Stromal cell of bone marrow (primary cell): ENCODE measurements around the gene THAP12.
"Not testable (repeated sequence)": the region's sequence is repeated elsewhere in the genome, so short reads cannot be mapped to it uniquely, and the experiment has no call there.

Experiments
- DNase-seq: peaks from one replicate; pipeline ENCODE4 v3.0.0-alpha.2; 2012; ENCODE audit warnings: low read depth

The THAP12 gene, protein sequence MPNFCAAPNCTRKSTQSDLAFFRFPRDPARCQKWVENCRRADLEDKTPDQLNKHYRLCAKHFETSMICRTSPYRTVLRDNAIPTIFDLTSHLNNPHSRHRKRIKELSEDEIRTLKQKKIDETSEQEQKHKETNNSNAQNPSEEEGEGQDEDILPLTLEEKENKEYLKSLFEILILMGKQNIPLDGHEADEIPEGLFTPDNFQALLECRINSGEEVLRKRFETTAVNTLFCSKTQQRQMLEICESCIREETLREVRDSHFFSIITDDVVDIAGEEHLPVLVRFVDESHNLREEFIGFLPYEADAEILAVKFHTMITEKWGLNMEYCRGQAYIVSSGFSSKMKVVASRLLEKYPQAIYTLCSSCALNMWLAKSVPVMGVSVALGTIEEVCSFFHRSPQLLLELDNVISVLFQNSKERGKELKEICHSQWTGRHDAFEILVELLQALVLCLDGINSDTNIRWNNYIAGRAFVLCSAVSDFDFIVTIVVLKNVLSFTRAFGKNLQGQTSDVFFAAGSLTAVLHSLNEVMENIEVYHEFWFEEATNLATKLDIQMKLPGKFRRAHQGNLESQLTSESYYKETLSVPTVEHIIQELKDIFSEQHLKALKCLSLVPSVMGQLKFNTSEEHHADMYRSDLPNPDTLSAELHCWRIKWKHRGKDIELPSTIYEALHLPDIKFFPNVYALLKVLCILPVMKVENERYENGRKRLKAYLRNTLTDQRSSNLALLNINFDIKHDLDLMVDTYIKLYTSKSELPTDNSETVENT

DNA sequence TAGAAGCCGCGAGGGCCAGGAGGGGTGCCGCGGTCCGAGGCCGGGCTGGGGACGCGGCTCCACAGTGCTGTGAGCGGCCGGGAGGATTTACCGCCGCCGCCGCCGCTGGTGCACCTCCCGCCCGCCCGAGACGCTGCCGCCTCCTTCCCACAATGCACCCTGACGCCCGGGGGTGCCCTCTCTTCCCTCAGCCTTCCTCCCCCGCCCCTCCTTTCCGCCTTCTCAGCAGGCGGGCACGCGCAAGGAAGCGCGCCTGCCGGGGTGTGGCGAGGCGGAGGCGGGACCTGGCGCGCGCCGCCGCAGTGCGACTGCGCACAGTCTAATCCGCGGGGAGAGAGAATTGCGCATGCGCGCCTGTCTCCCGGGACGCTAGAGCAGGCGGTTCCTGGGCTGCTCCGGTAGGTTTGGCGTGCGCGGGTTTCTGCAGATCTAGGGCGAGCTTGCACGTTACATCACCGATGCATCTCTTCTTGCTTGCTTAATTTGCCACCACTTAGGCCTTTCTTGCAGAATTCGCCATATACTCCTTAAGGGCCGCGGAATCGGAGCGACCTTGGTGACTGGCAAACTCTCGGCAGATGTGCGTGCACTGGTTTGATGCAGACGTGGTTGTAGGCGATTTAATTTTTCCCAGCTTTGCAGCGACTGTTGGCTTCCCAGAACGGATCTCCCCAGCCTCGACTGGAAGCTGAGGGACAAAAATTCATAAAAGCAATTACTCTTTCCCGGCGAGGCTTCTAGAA is at the start of gene THAP12, which contains the start of gene GVQW3:
TSS of gene THAP12 (minus strand) at position 156 of the 743 bp plus-strand sequence. CDS start 296 bp downstream, outside the sequence.
TSS of gene GVQW3 (plus strand) at position 347 of the 743 bp plus-strand sequence. CDS start 506 bp downstream, outside the sequence.
- peak; percentile 96 for DNase-seq

DNA sequence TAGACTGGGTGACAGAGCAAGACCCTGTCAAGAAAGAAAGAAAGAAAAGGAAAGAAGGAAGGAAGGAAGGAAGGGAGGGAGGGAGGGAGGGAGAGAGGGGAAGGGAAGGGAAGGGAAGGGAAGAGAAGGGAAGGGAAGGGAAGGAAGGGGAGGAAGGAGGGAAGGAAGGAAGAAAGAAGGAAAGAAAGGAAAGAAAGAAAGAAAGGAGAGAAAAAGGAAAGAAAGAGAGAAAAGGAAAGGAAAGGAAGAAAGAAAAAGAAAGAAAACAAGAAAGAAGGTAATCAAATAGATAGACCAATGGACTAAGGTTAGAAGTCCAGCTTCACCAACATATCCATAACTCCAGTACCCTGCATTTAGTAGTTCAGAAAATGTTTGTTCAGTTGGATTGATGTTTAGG is 45.7 kb upstream of the THAP12 start:
- DNase-seq, result no peak

DNA sequence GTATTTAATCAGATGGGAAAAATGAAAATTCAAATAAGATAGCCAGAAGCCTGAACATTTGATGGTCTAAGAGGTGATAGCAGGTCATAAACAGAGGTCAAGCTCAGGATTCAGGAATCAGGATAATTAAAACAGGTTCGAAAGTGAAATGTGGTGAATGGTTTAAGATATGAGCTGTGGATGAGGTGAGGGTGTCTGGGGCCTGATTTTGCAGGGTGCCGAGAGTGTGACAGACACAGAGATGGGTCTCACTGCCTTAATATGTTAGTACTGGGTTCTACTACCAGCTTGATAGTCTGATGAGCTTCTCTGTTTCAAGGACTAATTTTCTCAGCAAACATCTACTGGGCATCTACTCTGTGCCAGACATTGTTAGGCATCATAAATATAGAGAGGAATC is 44.0 kb upstream of the THAP12 start:
- DNase-seq, result no peak

DNA sequence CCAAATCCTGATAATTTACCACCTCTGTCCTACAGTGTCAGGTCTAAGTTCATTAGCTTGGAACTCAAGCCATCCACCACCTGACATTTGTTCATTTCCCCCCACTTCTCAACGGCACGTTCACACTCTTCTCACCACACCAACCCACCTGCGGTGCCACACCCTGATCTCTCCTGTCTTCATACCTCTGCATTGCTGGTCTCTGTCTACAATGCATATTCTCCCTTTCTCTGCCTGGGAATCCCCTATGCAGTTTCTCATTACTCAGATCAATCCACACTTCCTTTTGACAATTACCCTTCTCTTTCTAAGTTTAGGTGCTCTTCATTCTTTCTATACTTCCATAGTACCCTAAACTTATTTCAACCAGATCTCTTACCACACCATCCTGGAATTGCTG is 43.4 kb upstream of the THAP12 start:
- no peak for DNase-seq

DNA sequence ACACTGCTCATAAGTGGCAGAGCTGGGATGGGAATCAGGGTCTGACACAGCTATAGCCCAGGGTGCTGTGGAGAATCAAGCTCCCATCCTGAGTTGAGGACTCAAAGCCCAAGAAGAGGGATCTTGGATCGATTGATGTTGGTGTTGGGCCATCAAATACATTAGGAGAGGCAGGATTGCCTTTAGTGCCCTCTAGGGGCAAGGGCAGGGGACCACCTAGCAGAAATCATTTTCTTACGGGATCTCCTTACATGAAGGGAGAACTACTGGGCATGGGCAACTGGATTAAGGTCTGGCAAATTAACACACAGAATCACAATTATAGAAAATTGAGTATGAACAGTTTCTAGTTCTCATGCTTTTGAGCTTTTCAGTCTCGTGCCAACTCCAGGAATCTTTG is 39.0 kb upstream of the THAP12 start:
- no peak for DNase-seq

DNA sequence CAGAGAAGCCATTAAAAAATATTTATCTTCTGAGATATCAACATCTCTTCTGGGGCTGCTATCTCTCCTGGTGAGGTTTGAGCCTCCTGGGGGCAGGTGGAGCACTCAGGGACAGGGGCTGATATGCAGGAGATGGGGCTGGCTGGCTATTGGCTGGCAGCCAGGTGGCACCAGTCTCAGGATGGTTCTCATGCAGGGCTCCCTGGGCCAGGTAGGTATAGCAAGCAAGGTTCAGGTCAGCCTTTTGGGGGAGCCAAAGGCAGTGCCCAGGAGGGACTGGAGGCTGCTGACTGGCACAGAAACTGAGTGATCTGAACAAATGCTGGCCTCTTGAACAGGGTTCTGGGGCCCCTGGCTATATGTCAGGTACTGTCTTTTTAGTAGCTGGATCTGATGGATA is 34.1 kb upstream of the THAP12 start:
- DNase-seq, result no peak

DNA sequence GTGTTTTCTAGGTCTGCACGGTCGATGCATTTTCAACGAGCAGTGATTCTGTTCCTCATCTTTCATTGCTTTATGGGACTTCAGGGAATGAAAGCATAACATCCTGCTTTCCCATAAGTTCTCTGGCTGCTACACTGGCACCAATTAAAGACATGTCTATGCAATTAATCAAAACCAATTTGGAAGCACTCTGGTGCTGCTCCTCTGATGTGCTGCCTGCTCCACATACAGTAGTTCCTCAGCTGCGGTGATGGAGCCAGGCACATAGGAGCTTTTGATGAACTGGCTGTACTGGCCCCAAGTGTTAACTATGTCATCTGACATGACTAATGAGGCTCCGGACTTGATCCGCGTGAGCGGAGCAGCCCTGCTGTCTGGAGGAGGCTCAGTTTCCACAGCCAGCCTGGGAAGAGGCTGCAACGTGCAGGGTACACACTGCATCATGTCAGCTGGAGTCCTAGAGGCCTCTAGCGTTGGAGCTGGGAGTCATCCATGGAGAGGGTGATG is 30.0 kb upstream of the THAP12 start:
- no peak for DNase-seq

DNA sequence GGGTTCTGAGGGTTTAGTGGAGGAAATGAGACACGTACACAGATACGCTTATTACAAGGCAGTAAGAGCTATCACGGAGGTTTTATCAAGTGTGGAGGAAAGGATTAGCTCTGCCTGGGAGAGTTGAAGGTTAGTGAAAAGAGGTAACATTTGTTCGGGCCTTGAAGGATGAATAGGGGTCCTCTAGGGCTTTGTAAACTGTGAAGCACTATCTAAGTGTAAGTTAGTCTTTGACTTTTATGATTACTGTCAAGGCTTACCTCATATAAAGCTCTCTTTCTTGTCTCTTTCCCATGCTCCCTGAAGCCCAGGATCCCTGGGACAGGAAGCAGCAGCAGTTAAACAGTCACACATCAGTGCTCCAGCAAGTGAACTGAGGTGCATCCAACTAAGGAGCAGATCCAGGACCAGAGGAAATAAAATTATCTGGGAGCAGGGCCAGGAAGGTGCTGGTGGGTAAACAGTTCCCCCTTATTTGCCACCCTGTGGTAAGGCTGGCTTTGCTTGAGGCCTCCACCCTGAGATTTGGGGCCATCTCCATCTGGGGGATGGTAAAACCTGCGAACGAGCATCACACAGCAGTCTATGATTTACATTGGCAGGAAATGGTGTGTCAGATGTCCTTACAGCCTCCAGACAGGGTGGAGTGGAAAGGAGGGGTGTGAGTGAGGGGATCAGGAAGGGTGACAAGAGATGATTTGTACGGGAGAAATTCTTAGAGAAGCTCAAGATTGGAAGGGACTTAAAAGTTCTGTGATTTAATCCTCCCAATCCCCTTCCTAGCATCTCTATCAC is 27.4 kb upstream of the THAP12 start:
- DNase-seq, result no peak

DNA sequence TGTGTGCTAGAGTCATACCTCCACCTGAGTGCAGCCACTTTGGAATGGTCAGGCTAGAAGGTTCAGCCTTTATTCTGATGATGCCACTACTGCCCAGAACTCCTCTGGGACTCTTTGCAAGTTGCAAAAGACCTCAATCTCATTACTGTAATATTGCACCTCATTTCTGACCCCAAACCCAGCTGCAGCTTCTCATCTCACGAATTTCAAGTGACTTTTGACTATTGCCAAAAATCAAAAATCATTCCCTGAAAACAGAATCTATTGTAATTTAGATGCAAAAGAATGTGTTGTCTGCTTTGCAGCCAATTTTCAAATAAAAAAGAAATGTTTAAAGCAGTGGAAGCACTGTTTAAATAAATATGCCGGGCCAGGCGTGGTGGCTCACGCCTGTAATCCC is 25.4 kb upstream of the THAP12 start:
- no peak for DNase-seq

DNA sequence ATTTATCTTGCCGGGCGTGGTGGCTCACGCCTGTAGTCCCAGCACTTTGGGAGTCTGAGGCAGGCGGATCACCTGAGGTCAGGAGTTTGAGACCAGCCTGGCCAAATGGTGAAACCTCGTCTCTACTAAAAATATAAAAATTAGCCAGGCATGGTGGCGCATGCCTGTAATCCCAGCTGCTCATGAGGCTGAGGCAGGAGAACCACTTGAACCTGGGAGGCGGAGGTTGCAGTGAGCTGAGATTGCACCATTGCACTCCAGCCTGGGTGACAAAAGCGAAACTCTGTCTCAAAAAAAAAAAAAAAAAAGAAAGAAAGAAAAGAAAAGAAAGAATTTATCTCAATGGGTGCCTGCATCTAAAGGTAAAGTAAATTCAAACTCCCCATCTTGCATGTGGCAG is 20.6 kb upstream of the THAP12 start:
- not testable (repeated sequence) for DNase-seq

DNA sequence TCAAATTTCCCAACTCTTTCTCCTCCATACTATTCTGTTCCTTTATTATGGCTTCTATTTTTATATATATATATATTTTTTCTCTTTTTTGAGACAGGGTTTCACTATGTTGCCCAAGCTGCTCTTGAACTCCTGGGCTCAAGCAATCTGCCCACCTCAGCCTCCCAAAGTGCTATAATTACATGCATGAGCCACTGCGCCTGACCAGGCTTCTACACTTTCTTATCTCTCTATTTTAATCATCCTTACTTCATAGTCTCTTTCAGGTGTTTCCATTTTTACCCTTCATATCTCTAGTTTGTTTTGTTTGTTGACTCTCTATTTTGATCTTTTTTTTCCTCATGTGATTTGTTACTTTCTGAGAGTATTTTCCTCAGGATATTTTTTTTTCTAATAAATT is 20.0 kb upstream of the THAP12 start:
- no peak for DNase-seq

DNA sequence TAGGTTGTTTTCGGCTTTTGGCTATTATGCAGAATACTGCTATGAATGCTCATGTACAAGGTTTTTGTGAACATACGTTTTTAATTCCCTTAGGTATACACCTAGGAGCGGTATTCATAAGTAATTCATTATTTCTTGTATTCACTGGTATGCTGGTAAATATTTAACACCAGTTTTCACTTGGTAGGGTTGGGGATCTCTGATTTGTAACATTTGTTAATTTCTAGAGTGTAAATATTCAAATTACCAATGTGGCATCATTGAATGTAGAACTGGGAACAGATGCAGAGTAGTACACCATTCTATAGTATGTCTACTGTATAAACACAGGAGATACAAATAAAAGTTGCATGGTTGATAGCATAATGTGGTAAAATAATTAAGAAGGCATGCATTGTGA is 16.5 kb upstream of the THAP12 start:
- no peak for DNase-seq

DNA sequence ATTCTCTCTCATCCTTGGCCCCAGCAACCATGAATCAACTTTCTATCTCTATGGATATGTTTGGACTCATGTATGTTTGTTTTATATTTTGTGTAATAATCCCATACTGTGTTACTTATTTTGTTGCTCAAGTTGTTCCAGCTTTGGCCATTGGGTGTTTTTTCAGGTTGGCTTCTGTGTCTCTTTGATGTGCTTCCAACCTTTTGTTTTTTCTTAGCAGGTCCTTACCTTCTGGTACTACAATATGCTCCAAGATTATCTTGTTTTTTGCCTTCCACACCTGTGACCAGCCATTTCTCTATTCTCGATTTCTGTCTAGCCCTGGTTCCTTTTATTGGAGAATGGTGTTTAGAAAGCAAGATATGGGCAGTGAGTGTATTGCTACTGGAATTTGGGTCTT is 14.4 kb upstream of the THAP12 start:
- no peak for DNase-seq

DNA sequence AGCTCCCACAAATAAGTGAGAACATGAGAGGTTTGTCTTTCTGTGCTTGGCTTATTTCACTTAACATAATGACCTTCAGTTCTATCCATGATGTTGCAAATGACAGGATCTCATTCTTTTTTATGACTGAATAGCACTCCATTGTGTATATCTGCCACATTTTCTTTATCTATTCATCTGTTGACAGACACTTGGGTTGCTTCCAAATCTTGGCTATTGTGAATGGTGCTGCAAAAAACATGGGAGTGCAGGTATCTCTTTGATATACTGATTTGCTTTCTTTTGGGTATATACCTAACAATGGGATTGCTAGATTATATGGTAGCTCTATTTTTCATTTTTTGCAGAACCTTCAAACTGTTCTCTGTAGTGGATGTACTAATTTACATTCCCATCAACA is 13.5 kb upstream of the THAP12 start:
- DNase-seq, result no peak

DNA sequence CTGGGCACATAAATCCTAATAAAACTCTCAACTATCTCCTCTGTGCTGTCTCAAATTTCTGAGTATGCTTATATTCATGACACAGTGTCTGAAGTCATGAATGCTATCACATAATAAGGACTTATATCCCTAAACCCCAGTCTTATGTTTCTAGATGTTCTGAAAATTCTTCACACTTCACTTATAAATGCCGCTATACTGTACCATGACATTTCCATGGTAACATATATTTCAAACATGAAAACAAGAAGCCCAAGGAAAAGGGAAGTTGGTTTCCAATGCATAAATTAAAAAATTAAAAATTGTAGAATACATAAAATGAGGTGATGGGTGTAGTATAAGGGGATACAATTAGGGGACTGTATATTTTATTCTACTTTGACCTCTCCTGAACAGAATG is 11.9 kb upstream of the THAP12 start:
- DNase-seq, result no peak

DNA sequence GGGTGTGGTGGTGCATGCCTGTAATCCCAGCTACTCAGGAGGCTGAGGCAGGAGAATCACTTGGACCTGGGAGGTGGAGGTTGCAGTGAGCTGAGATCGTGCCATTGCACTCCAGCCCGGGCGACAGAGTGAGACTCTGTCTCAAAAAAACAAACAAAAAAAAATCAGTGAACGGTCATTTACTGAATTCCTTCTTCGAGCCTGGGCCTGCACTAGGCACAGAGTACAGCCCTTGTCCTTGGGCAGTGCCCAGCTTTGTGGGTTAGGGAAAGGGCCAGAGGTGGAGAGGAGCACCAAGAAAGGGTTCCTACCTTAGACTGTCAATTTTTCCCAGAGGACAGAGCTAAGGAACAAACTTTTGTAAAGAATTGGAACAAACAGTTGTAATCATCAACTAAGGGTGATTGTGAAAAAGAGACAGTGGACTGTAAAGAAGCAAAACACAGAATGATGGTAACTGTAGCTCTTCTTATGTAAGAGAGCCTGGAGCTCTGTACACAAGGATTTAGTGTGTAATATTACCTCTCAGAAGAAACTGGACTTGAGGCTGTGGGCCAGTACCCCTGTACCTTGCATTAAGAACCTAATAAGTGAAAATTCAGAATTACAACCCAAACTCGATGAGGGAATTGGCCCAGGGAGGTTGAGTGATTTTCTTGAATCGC is 11.0 kb upstream of the THAP12 start:
- DNase-seq, result no peak

DNA sequence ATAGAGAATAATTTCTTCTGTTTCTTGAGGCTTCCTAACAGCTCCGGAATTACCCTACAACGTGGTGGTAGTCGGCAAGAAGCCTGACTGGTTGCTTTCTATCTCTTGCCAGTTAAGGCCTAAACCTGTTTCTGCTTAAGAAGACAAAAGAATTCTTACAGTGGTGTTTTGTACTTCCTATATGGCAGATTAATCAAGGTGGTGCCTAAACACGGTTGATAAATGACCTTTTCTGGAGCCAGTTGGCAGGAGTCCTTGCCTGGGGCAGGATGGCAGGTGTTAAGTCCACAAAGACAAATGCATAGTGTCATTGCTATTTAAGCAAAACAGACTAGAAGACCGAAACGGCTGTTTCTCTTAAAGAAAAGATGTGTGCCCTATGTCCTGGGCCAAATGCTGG is 10.1 kb upstream of the THAP12 start:
- no peak for DNase-seq

DNA sequence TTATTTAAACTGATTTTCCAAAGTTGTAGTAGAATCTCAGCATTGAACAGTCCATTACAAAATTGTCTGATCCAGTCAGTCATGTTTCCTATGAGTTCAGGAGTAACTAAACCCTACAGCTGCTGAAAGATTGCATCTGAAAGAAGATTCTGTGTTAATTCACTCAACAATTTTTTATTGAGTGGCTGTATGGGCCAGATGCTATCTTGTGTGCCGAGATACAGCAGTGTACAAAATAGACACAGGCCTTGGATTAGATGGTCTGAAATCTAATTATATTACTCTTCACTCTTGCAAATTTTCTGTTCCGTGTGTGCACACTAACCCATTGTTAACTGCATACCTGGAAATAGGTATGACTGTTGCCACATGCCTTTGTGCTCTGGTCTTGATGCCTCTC is 7.5 kb upstream of the THAP12 start:
- no peak for DNase-seq

DNA sequence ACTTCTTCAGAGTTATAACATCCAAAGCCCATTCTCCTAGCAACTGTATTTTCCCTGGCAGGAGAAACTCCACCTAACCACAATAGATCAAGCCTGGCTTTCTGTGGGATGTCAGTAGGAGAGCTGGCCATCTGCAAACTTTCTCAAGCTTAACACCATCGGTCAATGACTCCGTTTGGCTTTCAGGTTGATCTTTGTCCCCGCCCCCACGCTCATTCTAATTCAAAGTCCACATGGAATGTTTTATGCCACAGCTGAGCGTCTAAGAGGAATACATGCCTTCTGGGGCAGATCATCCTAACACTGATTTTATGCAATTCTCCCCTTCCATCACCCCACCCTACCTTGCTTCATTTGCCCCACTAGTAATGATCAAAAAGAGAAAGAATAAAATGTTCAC is 5.0 kb upstream of the THAP12 start:
- no peak for DNase-seq

DNA sequence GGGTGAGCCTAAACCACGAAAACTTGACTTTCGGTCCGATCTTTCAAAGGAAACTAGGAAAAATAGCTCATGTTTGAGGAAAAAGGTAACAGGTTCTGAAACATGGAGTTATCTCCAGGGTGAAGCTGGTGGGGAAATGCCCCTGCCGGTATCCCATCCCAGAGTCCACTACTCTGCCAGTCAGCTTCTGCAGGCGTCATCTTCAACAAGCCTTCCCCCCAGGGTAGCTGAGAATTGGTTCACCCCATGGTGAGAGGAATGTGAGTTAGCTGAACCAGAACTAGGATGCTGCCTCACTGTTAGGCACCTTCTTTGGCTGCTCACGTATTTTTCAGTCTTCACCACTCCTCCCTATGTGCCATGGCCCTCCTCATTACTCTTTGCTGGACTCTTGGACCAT is 1.3 kb upstream of the THAP12 start:
- no peak for DNase-seq
